GM19239 (cell line): ENCODE measurements around the gene BCAN.
A peak's percentile ranks its signal among the peaks of the same experiment; 100 is the strongest.

Source experiments
- DNase-seq: peaks from one replicate; pipeline ENCODE4 v3.0.0; 2011; ENCODE audit warnings: low spot score; ENCODE audit not compliant: insufficient read length
- FAIRE-seq: peaks from 2 replicates; lab custom pipeline; 2011; peaks lifted over from hg19 to GRCh38; lab: Jason Lieb, UNC

The BCAN gene

DNA sequence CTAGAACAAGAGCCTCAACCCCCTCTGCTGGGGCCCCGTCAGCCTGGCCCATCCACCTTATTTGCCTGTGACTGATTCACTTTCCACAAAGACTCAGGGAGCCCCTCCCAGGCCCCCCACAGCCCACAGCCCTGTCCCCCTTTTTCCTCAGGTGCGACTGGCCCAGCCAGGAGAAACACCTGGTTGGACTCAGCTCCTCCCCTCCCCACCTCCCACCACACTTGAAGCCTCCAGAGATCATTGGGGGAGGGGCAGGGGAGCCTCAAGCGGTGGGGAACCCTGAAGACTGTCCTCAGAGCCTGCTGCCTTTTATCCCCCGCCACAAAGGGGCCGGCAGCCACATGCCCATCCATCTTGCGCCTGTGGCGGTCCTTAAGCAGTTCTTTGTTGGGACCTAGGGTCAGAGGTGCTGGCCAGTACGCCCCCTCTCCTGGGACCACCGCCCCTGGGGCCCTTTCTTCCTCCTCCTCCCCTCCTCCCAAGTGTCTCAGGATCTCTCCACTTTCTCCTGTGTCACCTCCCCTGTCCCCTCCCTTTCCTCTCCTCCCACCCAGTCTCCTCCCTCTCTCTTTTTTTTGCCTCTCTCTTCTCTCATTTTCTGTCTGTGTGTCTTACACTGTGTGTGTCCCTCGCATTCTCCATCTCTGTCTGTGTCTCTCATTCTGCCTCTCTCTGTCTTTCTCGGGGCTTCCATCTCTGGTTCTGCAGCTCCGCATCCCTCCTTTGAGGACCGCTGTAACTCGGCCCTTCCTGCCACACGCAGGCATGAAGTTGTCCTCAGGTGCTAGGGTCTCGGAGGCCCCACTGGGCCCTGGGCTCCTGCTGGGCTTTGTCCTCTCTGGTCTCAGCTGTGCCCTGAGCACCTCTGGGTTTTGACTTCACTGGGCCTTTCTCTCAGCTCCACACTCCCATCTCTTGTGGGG lies 51.3 kb downstream of the BCAN start:
- FAIRE-seq (no peak), DNase-seq (no peak)

DNA sequence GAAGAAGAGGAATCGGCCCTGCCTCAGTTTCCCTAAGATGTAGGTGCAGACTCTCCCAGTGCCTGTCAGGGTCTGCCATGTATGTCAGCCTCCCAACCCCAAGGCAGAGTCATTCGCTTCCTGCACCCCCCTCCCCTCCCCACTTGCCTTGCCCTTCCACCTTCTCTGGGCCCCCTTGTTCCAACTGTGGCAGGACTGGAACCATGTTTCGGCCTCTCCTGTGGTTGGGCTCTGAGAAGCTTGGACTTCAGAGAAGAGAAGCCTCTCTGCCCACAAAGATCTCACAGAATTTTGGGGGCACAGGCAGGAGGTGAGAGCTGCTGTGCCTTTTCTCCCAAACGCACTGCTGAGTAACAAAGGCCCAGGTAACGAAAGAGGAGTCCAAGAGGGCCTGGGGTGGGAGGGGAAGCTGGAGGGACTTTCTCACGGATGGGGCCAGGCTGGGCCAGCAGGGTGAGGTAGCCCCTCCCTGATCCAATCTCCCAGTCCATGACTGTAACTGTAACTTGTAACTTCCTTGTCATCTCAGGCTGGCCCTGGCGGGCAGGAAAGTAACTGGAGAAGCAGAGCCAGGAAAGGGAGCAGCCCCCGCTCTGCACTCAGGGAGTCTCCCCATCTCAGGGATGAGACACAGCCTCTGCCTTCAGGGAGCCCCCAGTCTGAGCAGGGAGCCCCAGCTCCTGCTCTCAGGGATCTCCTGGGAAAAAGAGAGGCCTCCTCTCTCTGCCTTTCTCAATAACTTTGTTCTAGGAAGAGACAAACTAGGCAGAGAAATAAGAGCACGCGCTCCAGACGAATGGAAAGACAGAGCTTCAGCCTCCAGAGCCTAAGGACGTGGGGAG lies 52.2 kb downstream of the BCAN start:
- DNase-seq, result no peak
- no peak for FAIRE-seq

GRCh38 chr1:156694690-156694962 lies 52.7 kb downstream of the BCAN start:
- FAIRE-seq (no peak), DNase-seq (no peak)

GRCh38 chr1:156696755-156697154 lies 54.8 kb downstream of the BCAN start:
- DNase-seq, result no peak
- no peak for FAIRE-seq

GRCh38 chr1:156697481-156697880 lies 55.6 kb downstream of the BCAN start:
- no peak for DNase-seq
- no peak for FAIRE-seq

DNA sequence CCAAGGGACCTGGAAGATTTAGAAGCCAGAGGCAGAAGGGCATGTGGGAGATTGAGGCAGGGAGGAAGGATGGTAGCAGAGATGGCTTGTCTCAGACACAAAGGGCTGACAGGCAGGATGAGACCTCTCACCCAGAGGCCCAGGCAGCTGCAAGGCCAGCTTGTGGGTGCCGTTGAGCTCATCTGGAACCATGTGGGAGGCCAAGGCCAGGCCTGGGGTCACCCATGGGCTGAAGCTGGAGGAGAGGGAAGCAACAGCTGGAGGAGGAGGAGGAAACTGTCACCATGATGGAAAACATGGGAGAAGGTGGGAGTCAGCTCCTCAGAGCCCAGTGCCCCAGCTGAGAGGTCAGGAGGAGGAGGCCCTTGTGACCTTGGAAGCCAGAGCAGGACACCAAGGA lies 57.1 kb downstream of the BCAN start:
- DNase-seq, result no peak
- FAIRE-seq, result no peak

DNA sequence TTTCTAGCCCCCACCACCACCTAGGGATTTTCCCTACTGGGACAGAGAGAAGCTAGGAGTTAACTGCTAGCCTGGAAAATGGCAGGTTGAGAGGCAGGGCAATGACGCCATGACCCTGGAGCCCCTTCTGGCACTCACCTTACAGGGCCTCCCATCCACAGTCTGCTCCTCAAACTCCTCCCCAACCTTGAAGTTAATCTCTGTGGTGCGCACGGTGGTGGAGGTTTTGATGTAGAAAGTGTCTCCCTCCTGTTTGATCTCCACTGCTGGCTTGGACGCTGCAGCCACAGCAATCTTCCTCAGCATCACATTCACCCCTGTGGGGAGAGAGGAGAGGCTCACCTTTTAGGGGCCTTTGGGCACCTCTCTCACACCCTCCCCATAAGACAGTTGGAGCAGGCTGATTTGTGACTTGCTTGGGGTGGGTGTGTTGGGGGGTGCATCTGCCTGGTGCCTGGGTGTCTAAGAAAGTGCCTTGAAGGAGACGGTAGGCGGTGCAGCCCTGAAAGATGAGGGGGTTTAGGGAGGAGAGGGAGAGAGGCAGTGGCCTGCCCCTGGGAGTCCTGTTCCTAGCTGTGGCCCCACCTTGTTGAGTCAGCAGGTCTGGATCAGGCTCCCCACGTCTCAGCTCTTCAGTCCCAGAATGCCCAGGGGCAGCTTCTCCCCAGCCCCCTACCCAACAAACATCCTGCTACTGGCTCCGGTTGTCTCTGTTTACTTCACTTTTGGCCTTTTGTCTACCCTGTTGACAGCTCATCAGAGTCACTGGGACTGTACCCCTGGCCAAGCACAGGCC lies 59.0 kb downstream of the BCAN start:
- no peak for FAIRE-seq

GRCh38 chr1:156703336-156703735 lies 61.4 kb downstream of the BCAN start:
- FAIRE-seq (no peak), DNase-seq (no peak)

More for the DNA sequence above, 59.0 kb downstream of the BCAN start:
- no peak for DNase-seq

DNA sequence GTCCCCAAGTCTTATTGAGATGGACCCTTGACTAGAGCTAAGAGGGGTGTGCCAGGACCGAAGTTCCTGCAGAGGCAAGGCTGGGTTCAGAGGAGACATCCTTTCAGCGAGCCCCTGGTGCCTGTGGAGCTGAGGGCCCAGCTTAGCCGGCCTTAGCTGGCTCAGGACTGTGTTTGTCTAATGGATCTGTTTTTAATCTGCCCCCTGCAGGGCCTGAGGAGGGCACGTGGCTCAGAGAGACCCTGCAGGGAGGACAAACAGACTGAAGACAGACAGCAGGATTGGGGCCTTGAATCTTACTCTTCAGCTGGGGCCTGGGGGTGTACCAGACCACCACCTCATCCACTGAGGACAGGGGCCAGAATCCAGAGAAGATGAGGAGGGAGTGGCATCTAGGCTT lies 61.8 kb downstream of the BCAN start:
- FAIRE-seq (no peak), DNase-seq (no peak)

DNA sequence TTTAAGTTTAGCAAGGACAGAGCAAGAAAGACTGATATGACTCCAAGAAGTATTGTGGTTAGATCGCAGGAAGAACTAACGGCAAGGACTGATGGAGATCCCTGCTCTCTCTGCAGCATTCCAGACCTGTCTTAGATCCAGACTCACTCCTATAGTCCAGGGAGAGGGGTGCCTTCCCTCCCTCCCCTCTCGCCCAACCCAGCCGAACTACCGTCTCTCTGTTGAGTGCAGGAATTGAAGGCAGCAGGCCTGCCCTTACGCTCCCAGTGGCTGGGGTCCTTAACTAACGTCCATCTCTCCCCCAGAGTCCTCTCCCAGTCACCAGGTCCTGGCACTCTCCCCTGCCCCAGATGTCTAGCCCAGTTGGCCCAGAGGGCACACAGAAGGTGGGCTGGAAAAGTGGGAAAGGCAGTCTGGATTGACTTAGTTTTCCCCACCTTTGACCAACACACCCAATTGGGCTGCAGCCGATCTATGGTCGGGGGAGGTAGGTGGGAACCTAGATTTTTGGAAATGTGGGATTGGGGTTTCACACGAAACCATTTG lies 62.3 kb downstream of the BCAN start:
- no peak for FAIRE-seq

DNA sequence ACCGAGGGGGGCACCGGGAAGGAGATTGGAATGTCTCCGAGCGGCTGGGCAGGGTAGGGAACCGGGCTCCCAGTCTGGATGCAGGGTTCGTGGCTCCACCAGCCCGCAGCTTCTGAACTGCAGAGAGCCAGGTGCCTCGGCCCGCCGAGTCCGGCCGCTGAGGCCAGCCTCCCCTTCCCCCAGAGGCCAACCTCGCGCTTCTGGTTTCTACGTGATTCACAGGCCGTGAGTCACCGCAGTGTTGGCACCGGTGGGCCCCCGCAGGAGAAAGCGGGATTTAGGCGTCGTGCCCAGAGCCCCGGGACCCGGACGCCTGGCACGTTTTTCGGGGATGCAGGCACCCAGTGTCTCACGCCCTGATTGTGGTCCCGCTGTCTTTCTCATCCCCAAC lies 63.0 kb downstream of the BCAN start:
- no peak for DNase-seq
- FAIRE-seq, result no peak

More for the DNA sequence above, 62.3 kb downstream of the BCAN start:
- DNase-seq, result no peak

DNA sequence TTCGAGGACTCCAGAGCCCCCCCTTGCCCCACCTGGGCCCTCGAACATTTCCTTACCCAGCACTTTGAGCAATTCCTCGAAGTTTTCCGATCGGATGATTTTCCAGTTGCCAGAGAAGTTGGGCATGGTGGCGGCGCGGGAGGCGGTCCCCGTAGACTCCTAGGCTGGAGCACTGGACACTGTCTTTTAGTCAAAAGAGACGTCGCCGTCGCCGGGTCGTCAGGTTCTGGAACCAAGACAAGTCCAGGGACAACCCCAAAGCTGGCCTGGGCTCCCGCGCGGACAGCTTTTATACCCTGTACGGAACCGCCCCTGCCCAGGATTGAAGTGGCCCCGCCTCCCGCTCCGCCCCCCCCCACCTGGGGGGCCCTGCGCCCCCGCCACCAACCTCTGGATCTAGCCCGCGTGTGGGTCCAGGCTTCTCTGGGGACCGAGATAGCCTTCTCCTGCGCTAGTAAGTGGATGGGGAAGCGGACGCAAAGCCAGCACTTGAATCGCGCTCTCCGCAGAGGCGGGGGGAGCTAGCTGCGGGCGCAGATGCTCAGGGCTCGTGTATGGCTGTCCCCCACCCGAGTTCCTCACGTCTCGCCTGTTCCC lies 63.5 kb downstream of the BCAN start, which contains the start of gene CRABP2:
TSS of gene CRABP2 (minus strand) at position 263 of the 597 bp plus-strand sequence. CDS start at position 126, 137 bp downstream.
- FAIRE-seq, result no peak

DNA sequence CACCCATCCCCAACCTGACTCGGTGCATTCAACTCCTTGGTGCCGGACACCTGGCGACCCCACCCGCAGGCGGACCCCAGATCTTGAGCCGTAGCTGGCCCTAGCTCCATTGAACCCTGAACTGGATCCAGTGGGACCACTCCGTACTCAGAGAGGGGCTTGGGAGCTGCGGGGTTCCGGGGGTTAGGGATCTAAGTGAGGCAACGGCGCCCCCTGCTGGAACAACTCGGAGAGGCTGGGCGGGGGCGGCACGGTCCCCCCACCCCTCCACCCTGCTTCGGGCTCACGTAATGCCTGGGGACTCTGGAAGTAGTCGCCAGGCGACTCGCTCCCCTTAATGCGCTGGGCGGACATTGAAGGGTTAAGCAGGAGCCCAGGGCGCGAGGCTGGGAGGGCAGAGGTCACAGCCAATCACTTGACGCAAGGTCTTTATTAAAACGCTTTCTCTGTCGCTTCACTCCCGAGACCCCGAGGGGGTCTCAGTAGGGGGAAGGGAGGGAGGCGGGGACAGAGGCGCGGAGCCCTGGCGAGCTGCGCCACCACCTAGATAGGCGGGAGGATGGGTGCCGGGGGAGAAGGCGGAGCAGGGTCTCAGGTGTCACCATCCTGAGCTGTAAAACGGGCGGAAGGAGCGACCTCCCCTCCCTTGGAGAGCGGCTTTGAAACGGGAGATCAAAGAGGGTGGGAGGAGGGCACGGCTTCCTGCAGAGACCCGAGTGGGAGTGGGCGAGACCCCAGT lies 64.2 kb downstream of the BCAN start:
- FAIRE-seq (no peak), DNase-seq (peak; percentile 58)

More for the DNA sequence above, 63.5 kb downstream of the BCAN start, which contains the start of gene CRABP2:
- no peak for DNase-seq

- FAIRE-seq (no peak), DNase-seq (no peak)
Observed at GRCh38 chr1:156706657-156707416, 64.9 kb downstream of the BCAN start.

- FAIRE-seq (no peak), DNase-seq (no peak)
Observed at GRCh38 chr1:156707417-156708217, 65.7 kb downstream of the BCAN start.

- FAIRE-seq, result no peak
- no peak for DNase-seq
Observed at GRCh38 chr1:156708218-156708661, 66.3 kb downstream of the BCAN start.

GRCh38 chr1:156709031-156709430 lies 67.1 kb downstream of the BCAN start:
- FAIRE-seq, result no peak
- no peak for DNase-seq
